GM23248 (cell line): ENCODE measurements around the gene SELENOI. TPM values are rescaled to one million over a fixed set of nuclear protein-coding genes. Genes with fewer than 3 reads are reported as not detected.

Experiments
- DNase-seq: peaks from one replicate; pipeline ENCODE4 v3.0.0-alpha.2; 2015
- H2AFZ ChIP-seq: fragments of 200-600 bp; sonication (generic); 2 replicates; pipeline ENCODE4 v1.6.1; 2016; ENCODE audit warnings: antibody characterized with exemption
- H3F3A ChIP-seq: fragments of 200-600 bp; sonication (generic); 2 replicates; pipeline ENCODE4 v1.6.1; 2016; ENCODE audit warnings: mild to moderate bottlenecking, antibody characterized with exemption, mixed run types; ENCODE audit not compliant: insufficient read depth
- H3K27ac ChIP-seq: fragments of 200-600 bp; sonication (generic); 2 replicates; pipeline ENCODE4 v1.5.1; 2016; ENCODE audit warnings: mild to moderate bottlenecking
- H3K27me3 ChIP-seq: fragments of 200-600 bp; sonication (generic); replicated peaks from 2 replicates; pipeline ENCODE4 v1.6.1; 2016; ENCODE audit warnings: mild to moderate bottlenecking; ENCODE audit not compliant: insufficient read depth
- H3K36me3 ChIP-seq: fragments of 200-600 bp; sonication (generic); 2 replicates; pipeline ENCODE4 v1.6.1; 2016; ENCODE audit warnings: low read depth, mild to moderate bottlenecking
- H3K4me1 ChIP-seq: fragments of 200-600 bp; sonication (generic); 2 replicates; pipeline ENCODE4 v1.6.1; 2016; ENCODE audit warnings: mild to moderate bottlenecking; ENCODE audit not compliant: insufficient read depth
- H3K4me2 ChIP-seq: fragments of 200-600 bp; sonication (generic); one replicate; pipeline ENCODE4 v1.6.1; 2016; ENCODE audit warnings: mild to moderate bottlenecking; ENCODE audit not compliant: unreplicated experiment
- H3K4me3 ChIP-seq: fragments of 200-600 bp; sonication (generic); 2 replicates; pipeline ENCODE4 v1.5.1; 2016; ENCODE audit warnings: mild to moderate bottlenecking
- H3K79me2 ChIP-seq: fragments of 200-600 bp; sonication (generic); 2 replicates; pipeline ENCODE4 v1.6.1; 2016; ENCODE audit warnings: mild to moderate bottlenecking; ENCODE audit not compliant: insufficient read depth
- H3K9ac ChIP-seq: fragments of 200-600 bp; sonication (generic); 2 replicates; pipeline ENCODE4 v1.6.1; 2016; ENCODE audit warnings: mild to moderate bottlenecking
- H3K9me2 ChIP-seq: fragments of 200-600 bp; sonication (generic); 2 replicates; pipeline ENCODE4 v1.6.1; 2016; ENCODE audit warnings: mixed run types, mild to moderate bottlenecking, moderate library complexity; ENCODE audit not compliant: insufficient read depth
- H3K9me3 ChIP-seq: fragments of 200-600 bp; sonication (generic); one replicate; pipeline ENCODE4 v1.6.1; 2017; ENCODE audit warnings: low read depth
- H4K20me1 ChIP-seq: fragments of 200-600 bp; sonication (generic); 2 replicates; pipeline ENCODE4 v1.6.0; 2016; ENCODE audit not compliant: insufficient read depth
- EZH2 ChIP-seq: fragments of 200-600 bp; sonication (generic); IDR thresholded peaks from 2 replicates; pipeline ENCODE4 v1.6.1; 2018; ENCODE audit warnings: antibody characterized with exemption, mild to moderate bottlenecking; ENCODE audit not compliant: insufficient read depth, poor library complexity, severe bottlenecking
- EZH2phosphoT487 ChIP-seq: fragments of 200-600 bp; sonication (generic); IDR thresholded peaks from 2 replicates; pipeline ENCODE4 v1.6.1; 2018; ENCODE audit warnings: antibody characterized with exemption, moderate library complexity, mild to moderate bottlenecking, low read depth; ENCODE audit not compliant: insufficient read depth
- WGBS, 2 experiments: methylation state at CpG; one replicate each; pipeline ENCODE4 v1.1.6; 2015 to 2017; ENCODE audit warnings: low lambda C conversion rate in 2 of 2, low coverage in 1 of 2; ENCODE audit errors: missing lambda C conversion rate in 2 of 2; 5-methylcytosine and 5-hydroxymethylcytosine counted together
- in situ Hi-C: fragments of 300-500 bp; cut with MboI; formaldehyde crosslinking; loops from 2 replicates; pipeline ENCODE4 v1.15.0; 2020
- polyA plus RNA-seq: library from polyadenylated mRNA; unstranded; fragments of >200 nt; fragmentation: Nextera tagmentation; extraction: Ambion mirVana; gene quantifications from 2 replicates; pipeline ENCODE4 v1.2.1, GENCODE V29; 2016
- total RNA-seq: library from RNA; depleted of rRNA; stranded (reverse); fragments of >200 nt; shearing (Covaris generic); gene quantifications from 2 replicates; pipeline ENCODE4 v1.2.3, GENCODE V29; 2014

The SELENOI gene
- total and polyA plus RNA-seq, 2 experiments from 2014 or later: 3.6 to 19.8 TPM

DNA sequence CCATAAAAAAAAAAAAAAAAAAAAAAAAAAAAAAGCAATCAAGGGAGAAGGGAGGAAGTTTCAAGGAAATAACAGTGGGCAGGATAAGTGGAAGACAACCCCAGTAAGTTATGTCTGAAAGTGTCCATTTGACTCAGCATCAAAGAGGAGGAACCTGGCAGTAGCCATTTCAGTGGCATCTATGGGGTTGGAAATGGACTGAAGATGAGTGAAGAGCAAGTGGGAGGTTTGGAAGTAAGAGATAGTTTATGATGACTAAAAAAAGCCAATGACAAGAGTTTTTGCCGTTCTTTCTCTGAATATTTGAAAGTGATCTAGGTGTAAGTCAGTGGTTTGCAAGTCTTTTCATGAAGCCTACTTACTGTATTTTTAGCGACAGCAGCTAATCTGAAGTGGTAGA is 9.2 kb upstream of the SELENOI start:
- in situ Hi-C loops: no loop called here
- Histone ChIP-seq H3K4me3 (no peak overlapping the region), H3K9ac (no peak overlapping the region), H4K20me1 (no peaks in the 10 kb centered on the region), H2AFZ (no peak overlapping the region), H3K36me3 (no peaks in the 10 kb centered on the region), H3K27me3 (no peaks in the 10 kb centered on the region), H3K9me2 (no peaks in the 10 kb centered on the region), H3K9me3 (no peaks in the 10 kb centered on the region), H3K4me2 (no peak overlapping the region), H3K4me1 (no peaks in the 10 kb centered on the region), H3K27ac (no peak overlapping the region), H3F3A (no peaks in the 10 kb centered on the region), H3K79me2 (no peaks in the 10 kb centered on the region)
- no peak for TF ChIP-seq EZH2phosphoT487
- no peak for TF ChIP-seq EZH2
- 68 to 83% methylated on average over 2 of the region's 2 CpGs for WGBS, 2 experiments
- DNase-seq: no peak

DNA sequence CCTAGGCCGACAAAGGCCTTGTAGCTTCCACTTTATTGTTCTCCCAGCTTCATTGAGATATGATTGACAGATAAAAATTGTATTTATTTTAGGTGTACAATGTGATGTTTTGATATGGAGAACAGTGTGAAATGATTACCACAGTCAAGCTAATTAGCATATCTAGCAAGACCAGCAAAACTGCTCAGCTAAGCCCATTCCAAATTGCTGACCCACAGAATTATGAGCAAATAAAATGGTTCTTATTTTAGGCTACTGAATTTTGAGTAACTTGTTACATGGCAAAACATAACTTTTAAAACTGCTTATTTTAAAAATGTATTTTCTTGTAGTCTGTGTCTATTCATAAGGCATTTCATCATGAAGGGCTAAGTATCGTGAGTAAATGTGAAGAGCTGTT is 8.6 kb upstream of the SELENOI start:
- DNase-seq: no peak
- Histone ChIP-seq H3K4me3 (no peak overlapping the region), H3K27ac (no peak overlapping the region), H3K9ac (no peak overlapping the region), H4K20me1 (no peaks in the 10 kb centered on the region), H3K9me2 (no peaks in the 10 kb centered on the region), H3K9me3 (no peaks in the 10 kb centered on the region), H3K27me3 (no peaks in the 10 kb centered on the region), H3K36me3 (no peaks in the 10 kb centered on the region), H2AFZ (no peak overlapping the region), H3F3A (no peaks in the 10 kb centered on the region), H3K4me1 (no peaks in the 10 kb centered on the region), H3K79me2 (no peaks in the 10 kb centered on the region), H3K4me2 (no peak overlapping the region)
- TF ChIP-seq EZH2: no peak
- TF ChIP-seq EZH2phosphoT487: no peak
- in situ Hi-C loops: no loop called here
- 94 to 96% methylated on average over 2 of the region's 2 CpGs for WGBS, 2 experiments

DNA sequence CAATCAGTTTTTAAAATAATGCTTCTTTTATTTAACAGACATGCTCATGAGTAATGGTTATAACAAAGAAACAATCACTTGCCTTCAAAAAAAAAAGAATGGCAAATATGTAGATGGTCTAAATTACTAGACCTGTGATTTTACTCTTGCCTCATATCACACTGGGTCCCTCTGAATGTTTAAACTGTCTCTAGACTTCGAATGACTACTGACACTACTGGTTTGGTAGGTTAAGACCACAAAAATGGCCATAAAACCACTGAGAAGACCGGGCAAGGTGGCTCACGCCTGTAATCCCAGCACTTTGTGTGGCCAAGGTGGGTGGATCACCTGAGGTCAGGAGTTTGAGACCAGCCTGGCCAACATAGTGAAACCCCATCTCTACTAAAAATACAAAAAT is 5.1 kb upstream of the SELENOI start:
- Histone ChIP-seq H3F3A (0 out of 2 replicates have a peak, but pooled peaks cover 4% of the 10 kb centered on the region), H3K9me3 (no peaks in the 10 kb centered on the region), H3K4me3 (no peak overlapping the region), H3K4me1 (peaks cover 7% of the 10 kb centered on the region), H4K20me1 (no peaks in the 10 kb centered on the region), H2AFZ (no peak overlapping the region), H3K4me2 (no peak overlapping the region), H3K27ac (no peak overlapping the region), H3K9me2 (no peaks in the 10 kb centered on the region), H3K9ac (no peak overlapping the region), H3K36me3 (no peaks in the 10 kb centered on the region), H3K79me2 (peaks cover 16% of the 10 kb centered on the region), H3K27me3 (no peaks in the 10 kb centered on the region)
- in situ Hi-C loops: no loop called here
- DNase-seq: no peak
- TF ChIP-seq EZH2phosphoT487 (no peak), EZH2 (no peak)
- WGBS, 2 experiments: 91 to 94% methylated on average over 3 of the region's 3 CpGs

DNA sequence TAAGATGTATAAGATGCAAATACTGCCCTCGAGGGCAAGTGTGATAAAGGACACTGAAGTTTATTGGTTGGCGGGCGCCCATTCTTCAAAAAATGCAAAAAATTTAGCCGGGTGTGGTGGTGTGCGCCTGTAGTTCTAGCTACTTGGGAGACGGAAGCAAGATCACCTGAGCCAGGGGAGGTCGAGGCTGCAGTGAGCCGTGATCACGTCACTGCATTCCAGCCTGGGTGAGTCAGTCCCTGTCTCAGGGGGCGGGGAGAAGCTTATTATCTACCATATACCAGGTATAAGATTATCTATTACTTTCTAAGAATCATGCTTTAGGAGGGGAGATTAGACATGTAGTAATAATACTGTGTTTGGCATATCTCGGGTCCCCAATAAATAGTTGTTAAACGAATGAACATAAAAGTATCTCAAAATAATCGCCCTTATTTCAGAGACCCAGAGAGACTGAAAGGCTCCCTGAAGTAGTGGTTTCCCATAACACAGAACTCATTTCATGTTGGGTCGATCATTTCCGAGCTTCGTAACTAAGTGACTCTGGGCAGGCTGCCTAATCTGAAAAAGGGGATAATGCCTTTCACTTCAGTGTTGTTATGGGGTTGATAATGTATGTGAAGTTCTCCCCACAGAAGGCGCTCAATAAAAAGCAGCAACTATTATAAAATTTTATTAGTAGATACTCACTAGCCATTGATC is 1.2 kb upstream of the SELENOI start:
- H3K9ac ChIP-seq: peak overlapping the region; percentile 94
- peak overlapping the region; percentile 92 for H2AFZ ChIP-seq
- in situ Hi-C loops: no loop called here
- 35 to 36% methylated on average over 17 of the region's 17 CpGs for WGBS, 2 experiments
- peaks cover 18% of the 10 kb centered on the region for H3K4me1 ChIP-seq
- no peaks in the 10 kb centered on the region for H3K36me3 ChIP-seq
- TF ChIP-seq EZH2 (no peak), EZH2phosphoT487 (no peak)
- H3K9me2 ChIP-seq: no peaks in the 10 kb centered on the region
- peak overlapping the region; percentile 97 for H3K4me2 ChIP-seq
- peaks cover 16% of the 10 kb centered on the region; the same call in 1 of the 2 replicates for H3F3A ChIP-seq
- peak overlapping the region; percentile 88 for H3K27ac ChIP-seq
- no peaks in the 10 kb centered on the region for H3K27me3 ChIP-seq
- H4K20me1 ChIP-seq: peaks cover 7% of the 10 kb centered on the region; the same call in 1 of the 2 replicates
- no peaks in the 10 kb centered on the region for H3K9me3 ChIP-seq
- peaks cover 52% of the 10 kb centered on the region for H3K79me2 ChIP-seq
- H3K4me3 ChIP-seq: peak overlapping the region; percentile 92
- DNase-seq: peak; percentile 51

DNA sequence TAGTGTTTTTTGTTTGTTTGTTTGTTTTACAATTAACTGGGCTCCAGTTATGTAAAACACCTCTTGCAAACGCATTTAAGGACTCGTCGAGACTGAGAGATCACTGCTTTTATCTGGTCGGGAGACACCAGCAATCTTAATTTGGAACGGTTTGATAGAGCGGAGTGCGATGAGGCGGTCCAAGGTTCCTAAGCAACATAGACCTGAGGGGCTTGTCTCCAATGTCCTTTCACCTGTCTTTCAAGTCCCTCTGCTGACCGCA is 729 bp upstream of the SELENOI start:
- Histone ChIP-seq H3K9me3 (no peaks in the 10 kb centered on the region), H3K36me3 (no peaks in the 10 kb centered on the region), H2AFZ (peak overlapping the region; percentile 92), H4K20me1 (peaks cover 7% of the 10 kb centered on the region; the same call in 1 of the 2 replicates), H3K4me2 (peak overlapping the region; percentile 97), H3K79me2 (peaks cover 57% of the 10 kb centered on the region), H3K9ac (peak overlapping the region; percentile 94), H3K27ac (peak overlapping the region; percentile 88), H3K9me2 (no peaks in the 10 kb centered on the region), H3K4me1 (peaks cover 18% of the 10 kb centered on the region), H3K4me3 (peak overlapping the region; percentile 92), H3F3A (peaks cover 16% of the 10 kb centered on the region; the same call in 1 of the 2 replicates), H3K27me3 (no peaks in the 10 kb centered on the region)
- in situ Hi-C loops: no loop called here
- TF ChIP-seq EZH2phosphoT487 (no peak), EZH2 (no peak)
- DNase-seq: no peak
- 1% methylated on average over 9 of the region's 9 CpGs for WGBS, 2 experiments
